Tibial artery (tissue), 4 donors: ENCODE results near the gene ANKRD42.

ENCODE experiments used
- DNase-seq, 2 donors: peaks; one replicate each; pipeline ENCODE4 v3.0.0-alpha.2; 2019
- H3K27ac ChIP-seq, 2 donors: fragments of 200-600 bp; sonication (generic) in 1 of 2; 1 replicate in 1 of 2; 2 replicates in 1 of 2; pipeline ENCODE4 v1.5.1; 2018 to 2019; ENCODE audit warnings: mild to moderate bottlenecking in 1 of 2
- H3K27me3 ChIP-seq, 2 donors: fragments of 200-600 bp; sonication (generic) in 1 of 2; one replicate each; pipeline versions ENCODE4 v1.5.1 to v1.6.0; 2016 to 2019
- H3K36me3 ChIP-seq, 3 donors: fragments of 200-600 bp; sonication (generic) in 2 of 3; one replicate each; pipeline ENCODE4 v1.5.1; 2016 to 2019; ENCODE audit warnings: mild to moderate bottlenecking in 2 of 3
- H3K4me1 ChIP-seq, 4 donors: fragments of 200-600 bp; sonication (generic) in 2 of 4; 1 replicate in 3 of 4; 2 replicates in 1 of 4; pipeline ENCODE4 v1.5.1; 2016 to 2019
- H3K4me3 ChIP-seq, 2 donors: fragments of 200-600 bp; sonication (generic) in 1 of 2; 1 replicate in 1 of 2; 2 replicates in 1 of 2; pipeline ENCODE4 v1.5.1; 2018 to 2019; ENCODE audit warnings: mild to moderate bottlenecking in 2 of 2
- H3K9me3 ChIP-seq, 3 donors: fragments of 200-600 bp; sonication (generic) in 1 of 3; one replicate each; pipeline ENCODE4 v1.5.1; 2016 to 2019
- CTCF ChIP-seq, 2 experiments: fragments of 200-600 bp in 1 of 2; fragments of 450-650 bp in 1 of 2; IDR thresholded peaks; one replicate each; pipeline ENCODE4 v1.5.1; 2017 to 2019; ENCODE audit warnings: antibody characterized with exemption in 2 of 2, mild to moderate bottlenecking in 1 of 2, moderate library complexity in 1 of 2
- intact Hi-C: fragments of 100-400 bp; cut with DNase I; formaldehyde crosslinking; loops from one replicate; pipeline ENCODE4 v1.15.0; 2023; ENCODE audit warnings: low total_unique reads

The ANKRD42 gene

DNA sequence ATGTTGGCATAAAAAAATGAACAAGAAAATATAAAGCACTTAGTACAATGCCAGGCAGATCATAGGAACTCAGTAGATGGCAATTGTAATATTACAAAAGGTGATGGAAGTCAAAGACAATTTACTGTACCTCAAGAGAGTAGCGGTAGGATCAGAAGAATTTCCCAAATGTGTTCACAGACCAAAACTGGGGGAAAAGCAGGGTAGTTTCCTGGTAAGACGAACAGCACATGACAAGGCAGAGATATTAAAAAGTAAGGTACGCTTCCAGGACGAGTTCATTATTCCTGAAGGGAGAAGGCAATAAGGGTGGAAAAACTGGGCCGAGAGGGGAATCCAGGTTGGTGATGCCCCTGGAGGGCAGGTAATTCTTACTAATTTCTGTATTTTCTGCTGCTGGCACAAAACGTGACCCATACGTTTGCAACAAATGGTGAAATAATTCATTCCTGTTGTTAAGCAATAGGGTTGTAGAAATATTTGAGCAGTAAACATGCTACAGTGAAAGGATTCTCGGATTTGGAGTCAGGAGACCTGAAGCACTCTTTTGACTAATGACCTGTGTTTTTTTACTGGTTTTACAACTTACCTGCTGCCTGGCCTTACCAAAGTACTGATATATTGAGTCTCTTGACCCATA lies 786 bp upstream of the ANKRD42 start:
- intact Hi-C loops = loop anchor here (2.0 to 10.0 kb wide), 3 partner anchors 36 to 288 kb away; partner anchors contain the start of genes CCDC90B, DDIAS, PCF11 and PRCP
- H3K36me3 ChIP-seq = peaks cover 13 to 42% (median 18%) of the 10 kb centered on the region in 3 donors
- H3K27me3 ChIP-seq = no peaks in the 10 kb centered on the region
- no peaks in the 10 kb centered on the region for H3K9me3 ChIP-seq
- peak overlapping the region; percentile 83 to 89 for H3K27ac ChIP-seq
- no peak for TF ChIP-seq CTCF (IDR thresholded peaks at IDR 0.05)
- DNase-seq = no peak
- H3K4me1 ChIP-seq = peaks cover 0 to 42% (median 34%) of the 10 kb centered on the region in 4 donors
- H3K4me3 ChIP-seq = peak overlapping the region; percentile 75 to 81

GRCh38 chr11:83194281-83195142 lies 1.0 kb downstream of the ANKRD42 start:
- H3K4me3 ChIP-seq = peak overlapping the region; percentile 75 to 81
- no peak for TF ChIP-seq CTCF (IDR thresholded peaks at IDR 0.05)
- peak; percentile 79 to 91 for DNase-seq
- H3K9me3 ChIP-seq = no peaks in the 10 kb centered on the region
- intact Hi-C loops = loop anchor here (10.0 kb wide), 2 partner anchors 90 to 290 kb away; partner anchors contain the start of genes CCDC90B, DDIAS and PRCP
- peaks cover 0 to 46% (median 34%) of the 10 kb centered on the region in 4 donors for H3K4me1 ChIP-seq
- H3K27ac ChIP-seq = peak overlapping the region; percentile 83 to 89
- H3K27me3 ChIP-seq = no peaks in the 10 kb centered on the region
- H3K36me3 ChIP-seq = peaks cover 18 to 35% (median 22%) of the 10 kb centered on the region in 3 donors

- Histone ChIP-seq H3K9me3 (no peaks in the 10 kb centered on the region), H3K36me3 (peaks cover 14 to 34% (median 18%) of the 10 kb centered on the region in 3 donors), H3K4me1 (peaks cover 0 to 46% (median 34%) of the 10 kb centered on the region in 4 donors), H3K27me3 (no peaks in the 10 kb centered on the region), H3K4me3 (peak overlapping the region; percentile 75 to 81), H3K27ac (peak overlapping the region; percentile 83 to 89)
- no peak for DNase-seq
- no peak for TF ChIP-seq CTCF (IDR thresholded peaks at IDR 0.05)
- intact Hi-C loops = loop anchor here (10.0 kb wide), 2 partner anchors 90 to 290 kb away; partner anchors contain the start of genes CCDC90B, DDIAS and PRCP
Observed at GRCh38 chr11:83195143-83195466, 1.6 kb downstream of the ANKRD42 start.

DNA sequence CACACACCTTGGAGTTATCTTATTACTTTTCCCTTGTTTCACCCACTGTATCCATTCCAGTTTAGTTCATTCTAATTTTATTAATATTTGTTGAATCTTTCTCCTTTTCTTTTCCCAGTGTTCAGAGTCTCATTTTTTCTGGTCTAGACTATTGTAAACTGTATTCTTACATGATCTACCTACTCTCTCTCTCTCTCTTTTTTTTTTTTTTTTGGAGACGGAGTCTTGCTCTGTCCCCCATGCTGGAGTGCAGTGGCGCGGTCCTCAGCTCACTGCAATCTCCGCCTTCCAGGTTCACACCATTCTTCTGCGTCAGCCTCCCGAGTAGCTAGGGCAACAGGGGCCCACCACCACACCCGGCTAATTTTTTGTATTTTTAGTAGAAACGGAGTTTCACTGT lies 2.1 kb downstream of the ANKRD42 start:
- no peak for TF ChIP-seq CTCF (IDR thresholded peaks at IDR 0.05)
- Histone ChIP-seq H3K4me3 (peak overlapping the region; percentile 75 to 81), H3K27me3 (no peaks in the 10 kb centered on the region), H3K9me3 (no peaks in the 10 kb centered on the region), H3K4me1 (peaks cover 0 to 46% (median 34%) of the 10 kb centered on the region in 4 donors), H3K27ac (peak overlapping the region; percentile 83 to 89), H3K36me3 (peaks cover 9 to 30% (median 12%) of the 10 kb centered on the region in 3 donors)
- no peak for DNase-seq
- intact Hi-C loops = loop anchor here (10.0 kb wide), 2 partner anchors 89 to 291 kb away; partner anchors contain the start of genes CCDC90B, DDIAS and PRCP

- H3K4me3 ChIP-seq = no peak overlapping the region
- DNase-seq = no peak
- TF ChIP-seq CTCF (IDR thresholded peaks at IDR 0.05) = no peak
- H3K27me3 ChIP-seq = no peaks in the 10 kb centered on the region
- H3K9me3 ChIP-seq = no peaks in the 10 kb centered on the region
- no peak overlapping the region for H3K27ac ChIP-seq
- peaks cover 5 to 31% (median 9%) of the 10 kb centered on the region in 3 donors for H3K36me3 ChIP-seq
- intact Hi-C loops = no loop called here
- H3K4me1 ChIP-seq = peaks cover 0 to 31% (median 22%) of the 10 kb centered on the region in 4 donors
Observed at GRCh38 chr11:83200035-83200434, 6.5 kb downstream of the ANKRD42 start.
